ENCODE data around the gene GAGE12E. TPM values are rescaled to one million over a fixed set of nuclear protein-coding genes. Genes with fewer than 3 reads are reported as not detected.

GAGE12E gene

Small RNA genes within 50 kb of the gene (small RNA-seq; reads per million reads assigned to genes)
- not detected for gene GAGE12B (ENCODE audit: insufficient read depth)

All from neuronal stem cell (in vitro differentiated cells).